Activated CD8-positive, alpha-beta T cell treated with anti-CD3 and anti-CD28 coated beads for 36 hours (primary cell): Measurements from ENCODE around the gene PRPF40A. TPM values are rescaled to one million over a fixed set of nuclear protein-coding genes. Genes with fewer than 3 reads are reported as not detected.
A peak's percentile ranks its signal among the peaks of the same experiment; 100 is the strongest.
"Not testable (repeated sequence)": the region's sequence is repeated elsewhere in the genome, so short reads cannot be mapped to it uniquely, and the experiment has no call there.

ENCODE experiments used
- ATAC-seq: fragments of 200-7000 bp; cut with Tn5 transposase; one replicate; pipeline ENCODE4 v1.10.0; 2021; ENCODE audit warnings: mild to moderate bottlenecking, moderate library complexity
- CTCF ChIA-PET: fragments of 350-600 bp; sonication (Branson Sonifier 250); formaldehyde crosslinking; loops from one replicate; lab custom pipeline; 2021; ENCODE audit warnings: antibody characterized with exemption; lab: Charles Lee
- POLR2A ChIA-PET: fragments of 350-600 bp; sonication (Branson Sonifier 250); formaldehyde crosslinking; loops from one replicate; lab custom pipeline; 2021; ENCODE audit warnings: antibody characterized with exemption; lab: Charles Lee
- DNase-seq: peaks from one replicate; pipeline ENCODE4 v3.0.0-alpha.2; 2020
- H3K27ac Mint-ChIP-seq: one replicate; pipeline ENCODE4 v1.8.0; 2021; ENCODE audit warnings: mild to moderate bottlenecking, mixed read lengths
- H3K27me3 Mint-ChIP-seq: one replicate; pipeline ENCODE4 v1.8.0; 2021; ENCODE audit warnings: mixed read lengths
- H3K36me3 Mint-ChIP-seq: one replicate; pipeline ENCODE4 v1.8.0; 2021; ENCODE audit warnings: low read depth, mixed read lengths
- H3K4me1 Mint-ChIP-seq: one replicate; pipeline ENCODE4 v1.8.0; 2021; ENCODE audit warnings: low read depth, mixed read lengths
- H3K4me3 Mint-ChIP-seq: one replicate; pipeline ENCODE4 v1.8.0; 2021; ENCODE audit warnings: mild to moderate bottlenecking, moderate library complexity, mixed read lengths
- H3K9me3 Mint-ChIP-seq: one replicate; pipeline ENCODE4 v1.8.0; 2021; ENCODE audit warnings: mixed read lengths
- CTCF ChIP-seq: fragments of 200-600 bp; IDR thresholded peaks from one replicate; pipeline ENCODE4 v1.8.0; 2022; ENCODE audit warnings: antibody characterized with exemption, mild to moderate bottlenecking
- intact Hi-C: fragments of 100-400 bp; cut with micrococcal nuclease; formaldehyde crosslinking; loops from one replicate; pipeline ENCODE4 v1.10.0; 2022
- total RNA-seq, 2 experiments: library from RNA; stranded (reverse); gene quantifications; one replicate each; pipeline ENCODE4 v1.2.3, GENCODE V29; 2021

The PRPF40A gene
- 100 to 1,000 TPM; 145 to 148 TPM for total RNA-seq

DNA sequence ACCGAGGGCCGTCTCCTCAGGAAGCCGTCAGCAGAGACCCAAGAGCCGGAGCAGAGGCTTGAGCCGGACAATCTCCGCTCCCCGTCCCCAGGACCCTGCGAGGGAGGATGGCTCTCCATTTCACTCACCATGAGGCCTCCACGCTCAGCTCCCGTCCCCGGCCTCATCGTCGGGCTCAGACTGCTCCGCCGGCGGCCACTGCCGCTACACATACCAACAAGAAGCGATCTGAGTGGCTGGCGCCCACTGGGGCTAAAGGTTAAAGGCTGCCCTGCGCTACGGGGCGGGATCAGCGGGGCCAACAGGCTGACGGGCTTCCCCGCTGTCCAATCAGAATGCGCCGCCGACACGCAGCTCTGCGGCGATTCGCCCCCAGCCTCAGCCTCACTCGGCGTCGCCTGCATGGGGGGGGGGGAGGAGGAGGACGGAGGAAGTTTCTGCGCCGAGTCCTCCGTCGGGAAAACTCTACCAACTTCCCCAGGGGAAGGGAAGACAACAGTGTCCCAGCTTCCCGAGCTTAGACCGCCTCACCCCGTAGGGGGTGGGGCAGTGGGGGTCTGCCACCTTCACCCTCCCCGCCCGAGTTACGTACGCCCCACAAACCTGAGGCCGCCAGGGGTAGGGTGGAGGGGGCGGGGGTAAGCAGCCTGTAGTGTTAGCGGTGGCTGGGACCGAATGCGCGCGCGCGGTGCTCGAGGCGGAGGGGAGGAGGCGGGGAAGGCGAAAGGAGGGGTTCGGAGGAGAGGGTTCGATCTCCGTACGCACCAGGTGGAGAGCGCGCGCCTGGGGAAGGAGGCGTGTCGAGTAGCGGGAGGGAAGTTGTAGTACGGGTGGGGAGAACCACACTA, at the start of gene PRPF40A:
PRPF40A (minus strand) TSS at position 234 of the 848 bp plus-strand sequence; CDS start at position 212, 22 bp downstream.
- ATAC-seq = peak; percentile 83
- no peaks in the 10 kb centered on the region for H3K9me3 Mint-ChIP-seq
- DNase-seq = peak; percentile 99
- TF ChIP-seq CTCF = no peak
- no peaks in the 10 kb centered on the region for H3K27me3 Mint-ChIP-seq
- H3K27ac Mint-ChIP-seq = peak within 1 kb of the TSS; percentile 99
- intact Hi-C loops = no loop called here
- peak within 1 kb of the TSS; percentile 100 for H3K4me3 Mint-ChIP-seq
- peaks cover 54% of the 10 kb centered on the region for H3K36me3 Mint-ChIP-seq
- ChIA-PET CTCF (interaction anchor here (0.8 to 2.6 kb wide), 7 partner anchors 10 to 541 kb away, joined by 3 to 20 read pairs (median 7); partner anchors contain the start of gene STAM2), POLR2A (interaction anchor here (1.0 to 5.0 kb wide), 9 partner anchors 9 to 542 kb away, joined by 3 to 48 read pairs (median 5); partner anchors contain the start of gene STAM2)
- H3K4me1 Mint-ChIP-seq = peaks cover 49% of the 10 kb centered on the region

DNA sequence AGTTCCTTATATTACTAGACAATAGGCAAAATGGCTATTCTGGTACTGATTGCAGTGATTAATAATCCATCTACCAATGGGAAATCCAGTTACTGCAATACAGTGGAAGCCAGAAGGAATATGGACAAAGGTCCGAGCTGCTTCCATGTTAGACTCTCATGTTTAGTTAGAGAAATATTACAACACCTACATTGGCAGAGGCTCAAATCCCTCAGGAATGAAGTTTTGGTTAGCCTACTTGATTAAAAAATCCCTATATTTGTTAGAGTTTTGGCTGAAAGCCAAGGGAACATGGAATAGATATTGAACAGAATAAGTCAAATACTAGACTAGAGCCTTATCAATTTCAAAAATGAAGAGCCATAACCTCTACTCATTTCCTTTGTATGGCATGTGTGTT, 49.7 kb upstream of the PRPF40A start:
- ChIA-PET POLR2A (no interaction called here), CTCF (interaction anchor here (1.3 kb wide), 1 partner anchor 23 kb away, joined by 3 read pairs; no protein-coding TSS in a partner anchor)
- intact Hi-C loops = no loop called here

GRCh38 chr2:152763651-152764050, 46.4 kb upstream of the PRPF40A start:
- intact Hi-C loops = no loop called here
- ChIA-PET POLR2A (no interaction called here), CTCF (no interaction called here)
- ATAC-seq = no peak
- Mint-ChIP-seq H3K4me3 (no peak overlapping the region), H3K27me3 (no peaks in the 10 kb centered on the region), H3K9me3 (no peaks in the 10 kb centered on the region), H3K4me1 (no peaks in the 10 kb centered on the region), H3K27ac (no peak overlapping the region), H3K36me3 (peaks cover 2% of the 10 kb centered on the region)
- no peak for TF ChIP-seq CTCF
- no peak for DNase-seq

More for the DNA sequence above, 49.7 kb upstream of the PRPF40A start:
- DNase-seq = no peak
- no peaks in the 10 kb centered on the region for H3K4me1 Mint-ChIP-seq
- no peak overlapping the region for H3K4me3 Mint-ChIP-seq
- no peaks in the 10 kb centered on the region for H3K9me3 Mint-ChIP-seq
- ATAC-seq = no peak
- peaks cover 3% of the 10 kb centered on the region for H3K27me3 Mint-ChIP-seq
- TF ChIP-seq CTCF = no peak
- H3K36me3 Mint-ChIP-seq = peaks cover 2% of the 10 kb centered on the region
- no peak overlapping the region for H3K27ac Mint-ChIP-seq

GRCh38 chr2:152763208-152763607, 45.9 kb upstream of the PRPF40A start:
- H3K27ac Mint-ChIP-seq, ATAC-seq, H3K36me3 Mint-ChIP-seq, CTCF ChIA-PET, H3K9me3 Mint-ChIP-seq, H3K4me1 Mint-ChIP-seq, intact Hi-C loops, DNase-seq, H3K27me3 Mint-ChIP-seq, H3K4me3 Mint-ChIP-seq, POLR2A ChIA-PET: not testable (repeated sequence)

DNA sequence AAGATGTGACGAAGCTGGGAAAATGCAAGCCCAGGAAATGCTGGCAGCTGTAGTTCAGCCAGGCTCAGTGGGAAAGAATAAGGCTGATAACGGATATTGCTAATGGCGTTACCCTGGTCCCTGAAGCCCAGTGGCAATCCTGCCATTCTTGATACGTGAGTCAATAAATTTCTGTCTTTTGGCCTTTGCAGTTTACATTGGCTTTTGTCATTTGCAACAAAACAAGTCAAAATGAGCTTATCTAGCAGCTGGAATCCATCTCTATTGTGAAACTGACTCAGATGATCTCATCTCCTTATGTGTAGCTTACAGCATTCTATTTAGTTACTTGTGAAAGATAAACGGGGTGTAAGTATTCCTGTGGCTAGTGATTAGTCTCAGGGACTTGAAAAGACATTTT, 44.9 kb upstream of the PRPF40A start:
- no peak for DNase-seq
- CTCF ChIA-PET = no interaction called here
- peaks cover 2% of the 10 kb centered on the region for H3K36me3 Mint-ChIP-seq
- POLR2A ChIA-PET = no interaction called here
- H3K4me3 Mint-ChIP-seq = no peak overlapping the region
- no peak for ATAC-seq
- no peaks in the 10 kb centered on the region for H3K4me1 Mint-ChIP-seq
- intact Hi-C loops = no loop called here
- H3K27me3 Mint-ChIP-seq = no peaks in the 10 kb centered on the region
- no peak for TF ChIP-seq CTCF
- H3K9me3 Mint-ChIP-seq = no peaks in the 10 kb centered on the region
- H3K27ac Mint-ChIP-seq = no peak overlapping the region
